Limb (tissue), 2 donors: ENCODE measurements around the gene NCL.
A peak's percentile ranks its signal among the peaks of the same experiment; 100 is the strongest.

Source experiments
- DNase-seq, 2 donors: peaks; one replicate each; pipeline ENCODE4 v3.0.0-alpha.2; 2016; ENCODE audit errors: extremely low spot score in 2 of 2

The NCL gene

GRCh38 chr2:231463698-231464575, at the start of gene NCL:
TSS of gene NCL (minus strand) at chr2:231464484. CDS start at chr2:231464353, 131 bp downstream.
- peak in 1 of 2 donors; percentile 92 for DNase-seq

- no peak for DNase-seq
Measured at GRCh38 chr2:231513746-231514224, 49.5 kb upstream of the NCL start.

- DNase-seq, result peak in 1 of 2 donors; percentile 56
Measured at GRCh38 chr2:231512222-231512621, 47.9 kb upstream of the NCL start.

- DNase-seq, result no peak
Measured at GRCh38 chr2:231503766-231504165, 39.5 kb upstream of the NCL start.

- no peak for DNase-seq
Measured at GRCh38 chr2:231502596-231502995, 38.3 kb upstream of the NCL start.

- DNase-seq, result no peak
Measured at GRCh38 chr2:231497651-231498050, 33.4 kb upstream of the NCL start.

GRCh38 chr2:231494669-231495068, 30.4 kb upstream of the NCL start:
- DNase-seq, result no peak

GRCh38 chr2:231490801-231491200, 26.5 kb upstream of the NCL start:
- DNase-seq, result no peak

GRCh38 chr2:231489990-231490389, 25.7 kb upstream of the NCL start:
- DNase-seq, result no peak

- no peak for DNase-seq
Measured at GRCh38 chr2:231488331-231488730, 24.0 kb upstream of the NCL start.

GRCh38 chr2:231486851-231487596, 22.7 kb upstream of the NCL start:
- DNase-seq, result no peak

GRCh38 chr2:231483398-231484329, 19.4 kb upstream of the NCL start:
- peak in 1 of 2 donors; percentile 40 for DNase-seq

- peak; percentile 56 to 85 for DNase-seq
Measured at GRCh38 chr2:231482806-231483391, 18.6 kb upstream of the NCL start.

GRCh38 chr2:231480781-231481180, 16.5 kb upstream of the NCL start:
- DNase-seq, result no peak

GRCh38 chr2:231479455-231479854, 15.2 kb upstream of the NCL start:
- DNase-seq, result no peak

GRCh38 chr2:231476920-231477319, 12.6 kb upstream of the NCL start:
- DNase-seq, result no peak

GRCh38 chr2:231475965-231476364, 11.7 kb upstream of the NCL start:
- DNase-seq, result no peak

GRCh38 chr2:231472816-231473215, 8.5 kb upstream of the NCL start:
- no peak for DNase-seq

- DNase-seq, result no peak
Measured at GRCh38 chr2:231470246-231470900, 6.1 kb upstream of the NCL start.

- DNase-seq, result no peak
Measured at GRCh38 chr2:231469583-231469950, 5.3 kb upstream of the NCL start.
